CD4-positive, alpha-beta T cell treated with Interferon gamma for 1 hour (primary cell): Measurements from ENCODE around the gene FCRLB.
A peak's percentile ranks its signal among the peaks of the same experiment; 100 is the strongest.
"Not testable (repeated sequence)": the region's sequence is repeated elsewhere in the genome, so short reads cannot be mapped to it uniquely, and the experiment has no call there.

Source experiments
- DNase-seq: peaks from one replicate; pipeline ENCODE4 v3.0.0-alpha.2; 2020

The FCRLB gene

DNA sequence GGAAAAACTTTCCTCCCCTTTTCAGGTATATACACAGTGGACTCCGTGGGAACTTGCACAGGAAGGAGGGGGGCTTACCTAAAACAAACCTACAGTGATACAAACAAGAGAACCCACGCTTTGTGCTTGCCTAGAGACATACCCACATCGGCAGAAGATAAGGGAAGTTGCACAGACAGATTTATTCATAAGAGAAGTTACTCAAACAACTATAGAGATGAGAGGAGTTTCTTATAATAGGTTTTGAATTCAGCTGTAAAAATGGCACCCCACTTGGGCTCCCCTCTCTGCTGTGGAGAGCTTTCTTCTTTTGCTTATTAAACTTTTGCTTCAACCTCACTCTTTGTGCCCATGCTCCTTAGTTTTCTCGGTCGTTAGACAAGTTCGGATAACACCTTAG is 26.5 kb downstream of the FCRLB start:
- DNase-seq: no peak

DNA sequence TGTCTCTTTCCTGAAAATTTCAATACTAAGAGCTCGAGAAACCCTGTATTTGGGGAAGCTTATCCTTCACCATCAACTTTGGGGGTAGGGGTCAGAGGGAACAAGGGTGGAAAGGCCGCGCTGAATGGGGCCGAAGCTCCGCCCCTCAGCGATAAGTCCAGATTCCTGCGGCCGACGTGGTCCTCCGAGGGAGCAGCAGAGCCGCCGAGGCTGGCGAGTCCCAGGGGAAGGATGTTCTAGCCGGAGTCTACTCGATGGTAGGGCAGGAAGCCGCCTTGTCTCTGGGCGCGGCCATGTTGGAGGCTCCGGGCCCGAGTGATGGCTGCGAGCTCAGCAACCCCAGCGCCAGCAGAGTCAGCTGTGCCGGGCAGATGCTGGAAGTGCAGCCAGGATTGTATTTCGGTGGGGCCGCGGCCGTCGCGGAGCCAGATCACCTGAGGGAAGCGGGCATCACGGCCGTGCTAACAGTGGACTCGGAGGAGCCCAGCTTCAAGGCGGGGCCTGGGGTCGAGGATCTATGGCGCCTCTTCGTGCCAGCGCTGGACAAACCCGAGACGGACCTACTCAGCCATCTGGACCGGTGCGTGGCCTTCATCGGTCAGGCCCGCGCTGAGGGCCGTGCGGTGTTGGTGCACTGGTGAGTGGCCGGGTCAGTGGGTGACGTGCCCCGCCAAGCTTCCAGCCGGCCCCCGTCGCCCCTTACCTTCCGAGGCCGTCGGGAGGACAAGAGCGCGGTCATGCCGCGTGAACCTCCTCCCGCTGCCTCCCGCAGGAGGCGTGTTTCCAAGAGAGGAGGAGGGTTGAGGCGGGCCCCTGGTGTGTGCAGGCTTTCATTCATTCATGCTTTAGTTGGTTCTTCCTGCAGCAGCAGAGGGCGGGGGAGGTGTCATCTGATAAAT is 28.4 kb downstream of the FCRLB start, which contains the start of gene DUSP12:
Gene DUSP12, plus strand, starts transcription at position 278 of the 899 bp plus-strand sequence. Its CDS starts 16 bp downstream, at position 294.
- peak; percentile 90 for DNase-seq

DNA sequence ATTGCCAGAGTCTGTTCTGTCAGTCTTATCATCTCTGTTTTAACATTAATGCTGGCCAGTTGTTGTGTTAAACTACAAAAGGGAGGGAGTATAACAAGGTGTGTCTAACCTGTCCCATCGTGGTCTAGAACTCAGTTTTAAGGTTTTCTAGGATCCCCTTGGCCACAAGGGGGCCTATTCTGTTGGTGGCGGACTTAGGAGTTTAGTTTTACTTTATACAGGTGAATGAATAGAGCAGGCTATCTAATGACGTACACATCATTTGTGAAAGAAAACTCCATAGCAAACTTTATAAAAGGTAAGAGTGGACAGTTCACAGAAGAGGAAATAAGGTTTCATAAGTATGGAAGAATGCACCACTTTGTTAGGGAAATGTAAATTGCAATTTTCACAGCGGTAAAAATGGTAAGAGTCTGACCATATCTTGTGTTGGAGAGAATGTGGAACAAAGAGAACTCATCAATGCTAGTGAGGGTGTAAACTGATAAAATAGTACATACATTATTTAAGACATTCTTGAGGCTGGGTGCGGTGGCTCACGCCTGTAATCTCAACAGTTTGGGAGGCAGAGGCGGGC is 42.3 kb downstream of the FCRLB start:
- peak; percentile 35 for DNase-seq

DNA sequence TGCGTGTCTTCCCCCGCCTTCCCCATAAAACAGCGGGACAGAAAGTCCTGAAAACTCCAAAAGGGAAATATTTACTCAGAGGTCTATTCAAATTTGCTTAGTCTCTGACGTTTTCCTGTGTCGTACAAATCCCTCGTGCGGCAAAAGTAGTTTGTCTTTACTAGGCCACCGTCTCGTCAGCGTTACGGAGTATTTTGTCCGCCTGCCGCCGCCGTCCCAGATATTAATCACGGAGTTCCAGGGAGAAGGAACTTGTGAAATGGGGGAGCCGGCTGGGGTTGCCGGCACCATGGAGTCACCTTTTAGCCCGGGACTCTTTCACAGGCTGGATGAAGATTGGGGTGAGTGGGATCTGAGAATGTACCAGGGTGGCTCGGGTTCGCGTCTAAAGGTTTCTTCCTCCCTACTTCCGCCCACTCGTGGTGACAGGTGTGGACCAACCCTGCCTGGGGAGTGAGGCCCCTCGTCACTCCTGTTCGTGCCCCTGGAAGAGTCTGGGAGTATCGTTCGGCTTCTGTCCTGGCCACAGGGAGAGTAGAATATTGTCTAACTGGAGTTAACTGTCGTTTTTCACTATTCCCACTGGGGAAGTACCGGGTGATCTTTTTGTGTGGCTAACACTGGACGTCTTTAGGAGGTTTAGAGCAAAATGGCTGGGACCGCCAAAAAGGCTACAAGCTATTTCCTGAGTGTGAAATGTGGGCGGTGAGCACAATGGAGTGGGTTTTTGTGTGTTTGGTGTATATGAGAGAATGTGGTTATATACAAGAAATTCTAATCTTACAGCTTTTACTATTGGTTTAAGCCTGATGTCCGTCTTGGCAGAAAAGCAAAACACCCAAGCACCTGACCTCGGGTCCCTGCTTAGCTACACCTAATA is 45.0 kb downstream of the FCRLB start, which contains the start of gene ATF6:
Gene ATF6, plus strand, starts transcription at position 219 of the 880 bp plus-strand sequence. Its CDS starts 41 bp downstream, at position 260.
- peak; percentile 80 for DNase-seq

DNA sequence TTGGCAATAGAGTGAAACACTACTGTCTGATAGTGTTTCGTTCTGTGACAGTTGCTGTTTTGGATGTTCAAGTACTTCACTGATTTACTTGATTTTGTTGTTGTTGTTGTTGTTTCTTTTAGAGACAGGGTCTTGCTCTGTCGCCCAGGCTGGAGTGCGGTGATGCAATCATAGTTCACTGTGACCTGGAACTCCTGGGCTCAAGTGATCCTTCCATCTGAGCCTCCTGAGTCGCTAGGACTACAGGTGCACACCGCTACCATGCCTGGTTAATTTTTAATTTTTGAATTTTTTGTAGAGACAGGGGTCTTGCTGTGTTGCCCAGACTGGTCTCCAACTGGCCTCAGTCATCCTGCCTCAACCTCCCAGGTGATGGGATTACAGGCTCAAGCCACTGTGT is 47.1 kb downstream of the FCRLB start:
- no peak for DNase-seq

DNA sequence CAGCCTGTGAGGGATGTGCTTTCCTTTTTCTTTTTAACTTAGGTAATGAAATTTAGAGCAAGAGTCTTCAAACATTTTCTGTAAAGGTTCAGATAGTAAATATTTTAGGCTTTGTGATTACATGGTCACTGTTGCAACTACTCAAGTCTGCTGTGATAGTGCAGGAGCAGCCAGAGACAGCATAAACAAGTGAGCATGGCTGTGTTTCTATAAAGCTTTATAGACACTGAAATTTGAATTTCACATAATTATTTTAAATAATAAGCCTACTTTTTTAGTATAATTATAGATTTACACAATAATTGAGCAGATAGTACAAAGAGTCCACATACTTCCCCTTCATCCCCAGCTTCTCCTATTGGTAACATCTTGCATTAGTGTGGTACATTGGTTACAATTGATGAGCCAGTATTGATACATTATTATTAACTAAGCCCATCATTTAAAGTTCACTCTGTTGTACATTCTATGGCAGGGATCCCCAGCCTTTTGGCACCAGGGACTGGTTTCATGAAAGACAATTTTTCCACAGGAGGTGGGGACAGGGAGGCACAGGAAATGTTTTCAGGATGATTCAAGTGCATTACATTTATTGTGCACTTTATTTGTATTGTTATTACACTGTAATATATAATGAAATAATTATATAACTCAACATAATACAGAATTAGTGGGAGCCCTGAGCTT is 47.8 kb downstream of the FCRLB start:
- no peak for DNase-seq

DNA sequence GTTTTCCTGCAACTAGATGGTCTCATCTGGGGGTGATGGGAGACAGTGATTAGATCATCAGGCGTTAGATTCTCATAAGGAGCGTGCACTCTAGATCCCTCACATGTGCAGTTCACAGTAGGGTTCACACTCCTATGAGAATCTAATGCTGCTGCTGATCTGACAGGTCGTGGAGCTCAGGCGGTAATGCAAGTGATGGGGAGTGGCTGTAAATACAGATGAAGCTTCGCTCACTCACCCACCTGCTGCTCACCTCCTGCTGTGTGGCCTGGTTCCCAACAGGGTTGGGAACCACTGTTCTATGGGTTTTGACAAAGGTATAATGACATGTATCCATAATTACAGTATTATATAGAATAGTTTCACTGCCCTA is 48.3 kb downstream of the FCRLB start:
- not testable (repeated sequence) for DNase-seq

DNA sequence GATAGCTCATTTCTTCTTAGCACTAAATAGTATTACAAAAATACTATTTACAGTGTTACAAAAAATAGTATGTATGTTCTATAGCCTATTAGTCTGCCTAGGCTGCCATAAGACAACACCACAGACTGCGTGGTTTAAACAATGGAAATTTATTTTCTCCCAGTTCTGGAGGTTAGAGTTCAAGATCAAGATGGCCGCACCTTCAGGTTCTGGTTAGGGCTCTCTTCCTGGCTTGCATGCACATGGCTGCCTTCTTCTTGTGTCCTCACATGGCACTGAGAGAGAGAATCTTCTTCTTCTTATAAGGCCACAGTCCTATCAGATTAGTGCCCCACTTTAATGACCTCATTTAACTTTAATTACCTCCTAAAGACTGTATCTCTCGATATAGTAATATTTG is 48.9 kb downstream of the FCRLB start:
- DNase-seq: no peak

DNA sequence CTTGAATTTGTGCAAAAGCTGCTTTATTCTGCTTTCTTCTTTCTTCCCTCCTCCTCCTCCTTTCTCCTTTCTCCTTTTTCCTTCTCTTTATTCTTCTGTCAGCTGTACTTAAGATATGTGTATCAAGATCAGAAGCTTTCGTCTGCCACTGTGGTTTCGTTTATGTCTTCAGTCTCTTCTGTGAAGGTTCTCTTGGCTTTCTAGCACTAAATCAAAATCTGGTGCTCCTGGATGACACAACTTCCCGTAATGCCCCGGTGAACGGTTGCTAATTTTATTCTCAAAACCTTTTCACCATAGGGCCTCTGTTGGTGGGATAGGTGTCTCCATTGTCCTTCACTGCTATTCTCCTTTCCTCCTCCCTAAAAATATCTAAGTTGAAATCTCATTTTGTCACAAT is 49.8 kb downstream of the FCRLB start:
- no peak for DNase-seq

DNA sequence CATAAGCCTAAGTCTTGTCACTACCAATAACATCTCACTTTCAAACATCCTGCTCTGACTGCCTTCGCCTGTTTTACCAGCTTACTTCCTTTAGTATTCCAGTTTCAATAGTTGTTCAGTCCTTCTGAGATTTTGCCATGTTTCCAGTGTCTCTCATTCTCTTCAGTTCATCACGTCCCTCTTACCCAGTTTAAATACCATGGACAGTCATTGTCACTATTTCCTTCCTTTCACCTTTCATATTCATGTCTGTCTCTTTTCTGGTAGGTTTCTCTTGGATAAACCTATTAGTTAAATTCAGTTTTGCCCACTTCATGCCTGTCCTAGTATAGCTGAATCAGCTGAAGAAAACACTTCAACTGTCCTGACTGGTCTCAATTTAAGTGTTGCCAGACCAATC is 50.6 kb downstream of the FCRLB start:
- no peak for DNase-seq

DNA sequence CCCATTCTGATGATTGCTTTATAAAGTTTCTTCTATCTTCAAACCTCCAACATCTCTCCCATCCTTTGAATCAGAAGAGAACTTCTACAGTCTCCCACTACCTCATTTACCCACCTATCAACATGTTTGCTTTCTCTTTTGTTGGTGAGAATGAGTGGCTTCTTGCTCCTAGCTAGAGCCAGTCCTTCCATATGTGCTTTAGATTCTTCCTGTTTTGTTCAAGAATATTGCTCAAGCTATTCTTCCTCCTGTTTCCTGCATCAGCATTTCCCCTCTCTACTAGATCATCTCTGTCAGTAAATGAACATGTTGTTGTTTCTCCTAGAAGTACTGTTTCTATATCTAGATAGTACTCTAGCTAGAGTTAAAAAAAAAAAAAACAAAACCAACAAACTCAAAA is 51.1 kb downstream of the FCRLB start:
- no peak for DNase-seq

DNA sequence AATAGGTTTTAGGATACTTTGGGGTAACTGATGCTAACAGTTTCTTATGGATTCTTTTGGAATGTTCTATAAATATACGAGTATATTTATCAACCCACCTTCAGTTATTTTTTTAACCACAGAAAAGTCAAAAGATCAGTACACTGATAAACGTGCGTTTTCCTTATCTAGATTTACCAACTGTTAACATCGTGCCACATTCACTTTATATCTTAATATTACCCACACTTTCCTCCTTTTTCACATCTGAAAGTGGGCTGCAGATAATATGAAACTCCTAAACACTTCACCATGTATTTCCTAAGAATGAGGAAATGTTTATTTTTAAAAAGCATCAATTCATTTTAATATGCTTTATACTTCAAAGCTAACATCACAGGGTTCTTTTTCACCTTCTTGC is 52.4 kb downstream of the FCRLB start:
- DNase-seq: no peak

DNA sequence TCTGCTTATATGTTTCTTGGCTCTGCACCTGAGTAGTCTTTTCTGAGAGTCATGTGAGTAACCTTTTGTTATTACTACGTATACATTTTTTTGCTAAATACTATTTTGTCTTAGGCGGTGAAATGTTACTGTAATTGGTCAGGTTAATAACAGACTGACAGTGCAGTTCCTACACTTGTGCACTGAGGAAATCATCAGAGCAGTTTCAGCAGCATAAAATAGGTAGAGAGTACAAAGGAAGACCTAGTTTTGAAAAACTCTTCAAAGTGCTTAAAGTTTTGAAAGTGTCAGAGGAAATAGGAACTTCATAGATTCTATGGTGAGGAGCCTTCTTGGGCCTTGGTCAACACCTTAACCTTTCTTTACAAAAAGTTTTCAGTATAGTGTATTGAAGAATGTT is 55.9 kb downstream of the FCRLB start:
- no peak for DNase-seq
